Brain microvascular endothelial cell (primary cell): ENCODE measurements around the gene CCDC138.

ENCODE experiments used
- DNase-seq: peaks from one replicate; pipeline ENCODE4 v3.0.0-alpha.2; 2020
- H3K27ac ChIP-seq: fragments of 250-450 bp; sonication (Bioruptor Pico); 2 replicates; pipeline ENCODE4 v1.5.1; 2020; ENCODE audit warnings: mild to moderate bottlenecking, moderate library complexity
- H3K27me3 ChIP-seq: fragments of 250-450 bp; sonication (Bioruptor Pico); replicated peaks from 2 replicates; pipeline ENCODE4 v1.5.1; 2020; ENCODE audit warnings: mild to moderate bottlenecking
- H3K36me3 ChIP-seq: fragments of 250-450 bp; sonication (Bioruptor Pico); replicated peaks from 2 replicates; pipeline ENCODE4 v1.5.1; 2020; ENCODE audit warnings: mild to moderate bottlenecking
- H3K4me3 ChIP-seq: 2 replicates; pipeline ENCODE4 v1.5.1; 2011; ENCODE audit warnings: low read depth, mild to moderate bottlenecking, control low read depth, low read length, moderate library complexity
- CTCF ChIP-seq: IDR thresholded peaks from 2 replicates; pipeline ENCODE4 v1.5.1; 2011; ENCODE audit warnings: low read depth, mild to moderate bottlenecking, moderate library complexity, low read length, control low read depth, inconsistent platforms; ENCODE audit errors: missing control alignments
- in situ Hi-C: cut with HindIII; loops from 2 replicates; pipeline ENCODE4 v1.10.0; 2017; ENCODE audit warnings: low sequenced_read_pairs, low pct_ligation_motif_present

CCDC138 gene

DNA sequence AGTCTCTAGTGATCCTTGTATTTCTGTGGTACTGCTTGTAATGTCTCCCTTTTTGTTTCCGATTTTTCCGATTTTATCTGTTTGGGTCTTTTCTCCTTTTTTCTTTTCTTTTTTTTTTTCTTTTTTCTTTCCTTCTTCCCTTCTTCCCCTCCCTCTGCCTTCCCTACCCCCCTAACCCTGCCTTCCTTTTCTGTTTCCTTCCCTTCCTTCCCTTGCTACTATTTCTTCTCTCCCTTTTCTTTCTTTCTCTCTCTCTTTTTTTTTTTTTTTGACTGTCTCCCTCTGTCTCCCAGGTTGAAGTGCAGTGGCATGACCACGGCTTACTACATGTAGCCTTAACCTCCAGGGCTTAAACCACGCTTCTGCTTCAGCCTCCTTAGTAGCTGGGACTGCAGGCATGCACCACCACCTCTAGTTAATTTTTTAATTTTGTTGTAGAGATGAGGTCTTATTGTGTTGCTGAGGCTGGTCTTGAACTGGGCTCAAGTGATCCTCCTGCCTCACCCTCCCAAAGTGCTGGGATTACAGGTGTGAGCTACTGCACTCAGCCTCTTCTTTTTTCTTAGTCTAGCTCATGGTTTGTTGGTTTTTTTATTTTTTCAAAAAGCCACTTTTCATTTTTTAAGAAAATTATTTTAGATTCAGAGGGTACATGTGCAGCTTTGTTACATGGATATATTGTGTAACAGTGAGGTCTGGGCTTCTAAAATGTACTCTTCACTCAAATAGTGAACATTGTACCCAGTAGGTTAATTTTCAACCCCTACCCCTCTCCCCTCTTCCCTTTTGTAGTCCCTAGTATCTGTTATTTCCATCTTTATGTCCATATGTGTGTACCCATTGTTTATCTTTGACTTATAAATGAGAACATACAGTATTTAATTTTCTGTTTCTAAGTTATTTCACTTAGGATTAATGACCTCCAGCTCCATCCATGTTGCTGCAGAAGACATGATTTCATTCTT, 24.7 kb downstream of the CCDC138 start:
- Histone ChIP-seq H3K27ac (no peak overlapping the region), H3K4me3 (no peak overlapping the region), H3K27me3 (no peaks in the 10 kb centered on the region), H3K36me3 (peaks cover 5% of the 10 kb centered on the region)
- DNase-seq: no peak
- no peak for TF ChIP-seq CTCF
- in situ Hi-C loops: no loop called here

DNA sequence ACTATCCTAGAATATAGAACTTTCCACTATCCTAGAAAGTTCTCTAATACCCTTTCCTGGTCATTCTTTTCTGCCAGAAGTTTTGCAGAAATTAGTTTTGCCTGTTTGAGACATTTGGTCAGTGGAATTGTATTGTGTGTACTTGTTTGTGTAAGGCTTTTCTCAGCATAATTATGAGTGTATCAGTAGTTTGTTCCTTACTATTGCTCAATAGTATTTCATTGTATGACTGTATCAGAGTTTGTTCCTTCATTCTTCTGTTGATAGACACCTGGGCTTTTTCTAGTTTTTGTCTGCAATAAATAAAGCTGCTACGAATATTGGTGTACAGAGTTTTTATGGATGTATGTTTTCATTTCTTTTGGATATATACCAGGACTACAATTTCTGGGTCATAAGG, 27.2 kb downstream of the CCDC138 start:
- no peak overlapping the region for H3K27ac ChIP-seq
- in situ Hi-C loops: no loop called here
- no peak for DNase-seq
- H3K36me3 ChIP-seq: peaks cover 10% of the 10 kb centered on the region
- no peak overlapping the region for H3K4me3 ChIP-seq
- no peak for TF ChIP-seq CTCF
- no peaks in the 10 kb centered on the region for H3K27me3 ChIP-seq

- Histone ChIP-seq H3K4me3 (no peak overlapping the region), H3K27ac (no peak overlapping the region), H3K36me3 (peaks cover 13% of the 10 kb centered on the region), H3K27me3 (no peaks in the 10 kb centered on the region)
- no peak for TF ChIP-seq CTCF
- in situ Hi-C loops: no loop called here
- DNase-seq: no peak
These were observed 33.9 kb downstream of the CCDC138 start for GRCh38 chr2:108820482-108820881.

DNA sequence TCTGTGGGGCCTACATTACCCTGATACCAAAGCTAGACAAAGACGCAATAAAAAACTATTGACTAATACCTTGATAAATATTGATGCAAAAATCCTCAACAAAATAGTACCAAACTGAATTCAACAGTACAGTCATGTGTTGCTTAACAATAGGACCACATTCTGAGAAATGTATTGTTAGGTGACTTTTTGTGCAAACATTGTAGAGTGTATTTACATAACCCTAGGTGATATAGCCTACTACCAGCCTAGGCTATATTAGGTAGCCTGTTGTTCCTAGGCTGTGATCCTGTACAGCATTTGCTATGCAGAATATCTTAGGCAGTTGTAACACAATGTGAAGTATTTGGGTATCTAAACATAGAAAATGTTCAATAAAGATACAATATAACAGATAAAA, 36.7 kb downstream of the CCDC138 start:
- no peak for DNase-seq
- no peak for TF ChIP-seq CTCF
- Histone ChIP-seq H3K4me3 (no peak overlapping the region), H3K27ac (no peak overlapping the region), H3K27me3 (no peaks in the 10 kb centered on the region), H3K36me3 (peaks cover 5% of the 10 kb centered on the region)
- in situ Hi-C loops: no loop called here

DNA sequence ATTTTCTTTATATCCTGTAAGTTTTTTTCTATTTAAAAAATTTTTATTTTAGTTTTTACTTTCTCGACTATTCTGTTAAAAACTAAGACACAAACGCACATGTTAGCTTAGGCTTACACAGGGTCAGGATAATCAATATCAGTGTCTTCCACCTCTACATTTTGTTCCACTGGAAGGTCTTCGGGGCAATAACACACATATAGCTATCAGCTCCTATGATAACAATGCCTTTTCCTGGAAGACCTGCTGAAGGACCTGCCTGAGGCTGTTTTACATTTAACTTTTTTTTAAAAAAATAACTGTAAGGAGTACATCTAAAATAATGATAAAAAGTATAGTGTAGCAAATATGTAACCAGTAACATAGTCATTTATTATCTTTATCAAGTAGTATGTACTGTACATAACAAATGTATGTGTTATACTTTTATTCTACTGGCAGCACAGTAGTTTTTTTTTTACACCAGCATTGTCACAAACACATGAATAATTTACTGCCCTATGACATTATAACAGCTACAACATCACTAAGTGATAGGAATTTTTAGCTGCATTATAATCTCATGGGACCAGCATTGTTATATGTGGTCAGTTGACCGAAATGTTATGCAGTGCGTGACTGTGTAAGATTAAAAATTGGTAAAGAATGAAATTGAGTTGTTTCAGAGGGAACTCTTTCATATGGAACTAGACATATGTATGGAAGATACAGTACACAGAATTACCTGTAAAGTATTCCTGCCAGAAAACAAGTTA, 37.9 kb downstream of the CCDC138 start:
- H3K27ac ChIP-seq: no peak overlapping the region
- H3K36me3 ChIP-seq: peaks cover 1% of the 10 kb centered on the region
- in situ Hi-C loops: no loop called here
- H3K27me3 ChIP-seq: no peaks in the 10 kb centered on the region
- no peak overlapping the region for H3K4me3 ChIP-seq
- no peak for DNase-seq
- no peak for TF ChIP-seq CTCF
